ENCODE data around the gene ZSCAN16. TPM values are rescaled to one million over a fixed set of nuclear protein-coding genes. Genes with fewer than 3 reads are reported as not detected.

Gene ZSCAN16
- total and polyA plus RNA-seq, 2 of the 13 experiments (the other 11 are each of a cell fraction or from before 2014, with no cell fraction given), result 5.7 to 12.7 TPM

- Histone ChIP-seq H3K4me3 (replicated peaks in 1 of 3; ENCODE audit: insufficient read depth in 1 of 3, low read depth in 2 of 3, low read length in 3 of 3) (no peak overlapping the region), H2AFZ (ENCODE audit: low read length) (no peak overlapping the region), H3K79me2 (ENCODE audit: insufficient read depth, low read length) (peaks cover 34% of the 10 kb centered on the region), H3K9ac (ENCODE audit: insufficient read depth, low read depth, low read length) (no peak overlapping the region), H3K4me1 (ENCODE audit: insufficient read depth, low read length) (peaks cover 45% of the 10 kb centered on the region), H3K27ac (ENCODE audit: extremely low read length, insufficient read depth, low read length) (no peak overlapping the region), H3K9me3 (ENCODE audit: low read length) (no peaks in the 10 kb centered on the region), H3K4me2 (ENCODE audit: low read depth, low read length) (peak overlapping the region; percentile 6; the same call in 1 of the 2 replicates), H4K20me1 (ENCODE audit: insufficient read depth, low read length) (no peaks in the 10 kb centered on the region), H3K27me3 (ENCODE audit: control insufficient read depth in 1 of 2, insufficient read depth in 2 of 2, low read length in 2 of 2) (no peaks in the 10 kb centered on the region; a peak in 1 of 5 replicates), H3K36me3 (replicated peaks in 1 of 2; ENCODE audit: control insufficient read depth in 1 of 2, insufficient read depth in 2 of 2, low read length in 2 of 2) (peaks cover 2 to 12% of the 10 kb centered on the region in 2 experiments; a peak in 2 of 5 replicates)
- intact Hi-C loops (cut with micrococcal nuclease; ENCODE audit: unreplicated experiment), result loop anchor here (1.0 kb wide), 1 partner anchor 222 kb away; no protein-coding TSS in a partner anchor
- in situ Hi-C loops (cut with HindIII; ENCODE audit: extremely low pct_ligation_motif_present, low pct_unique_long_range_greater_than_20kb), result loop anchor here (5.0 kb wide), 2 partner anchors 118 to 223 kb away; partner anchors contain the start of gene ZKSCAN4
- DNase-seq (ENCODE audit: low spot score), result no peak
- CTCF ChIA-PET (ENCODE audit: low intra/inter-chr PET ratio, low total read pairs), result interaction anchor here (1.7 kb wide), 1 partner anchor 221 kb away, joined by 13 read pairs; no protein-coding TSS in a partner anchor
- no TSS peak for BruUV-seq (replicated peaks)
- no peak for ATAC-seq
- TF ChIP-seq MAFF (IDR thresholded peaks at IDR 0.05; ENCODE audit: low read depth, low read length) (peak; percentile 90), KDM5A (IDR thresholded peaks at IDR 0.05; ENCODE audit: borderline replicate concordance, low read length) (0 out of 2 replicates have a peak, but pooled peaks have one; percentile 27), MAFK (conservative IDR thresholded peaks at IDR 0.05 in 1 of 2, IDR thresholded peaks at IDR 0.05 in 1 of 2; ENCODE audit: low read length in 2 of 2) (peak; percentile 92 to 93), ZNF512B (CRISPR knock-in tag; IDR thresholded peaks at IDR 0.05; ENCODE audit: borderline replicate concordance) (no peak)
- FAIRE-seq, result no peak
- POLR2A ChIA-PET, result no interaction called here
- 82% methylated on average over 1 of the region's 1 CpG for WGBS (ENCODE audit: low lambda C conversion rate)
Measured at GRCh38 chr6:28134716-28135115, 10.3 kb downstream of the ZSCAN16 start.
